ENCODE data around the gene SYTL4. TPM values are rescaled to one million over a fixed set of nuclear protein-coding genes. Genes with fewer than 3 reads are reported as not detected.

Gene SYTL4
- total RNA-seq, 5 donors from 2014 or later (not counting 1 experiment from before 2014, with no cell fraction given), result 0.12 to 0.82 (median 0.29) TPM; not detected in 1

Other genes with a start within 250 kb of the SYTL4 start
- not detected for gene TNMD, start 147.2 kb downstream of the SYTL4 start, total RNA-seq
- 1 to 10 TPM in 4 of 5 donors, under 1 TPM in 1; 0.91 to 2.1 (median 1.6) TPM for gene TSPAN6, start 95.3 kb downstream of the SYTL4 start, total RNA-seq
- under 1 TPM in 1 of 5 donors, not detected in 4; 0.18 TPM for gene SRPX2, start 87.9 kb downstream of the SYTL4 start, total RNA-seq
- 10 to 100 TPM in 4 of 5 donors, 1 to 10 TPM in 1; 9.3 to 17.7 (median 15.0) TPM for gene CSTF2, start 88.3 kb upstream of the SYTL4 start, total RNA-seq
- gene NOX1, start 142.2 kb upstream of the SYTL4 start, total RNA-seq, result not detected
- gene XKRX, start 196.8 kb upstream of the SYTL4 start, total RNA-seq, result 1 to 10 TPM in 4 of 5 donors, under 1 TPM in 1; 0.53 to 4.8 (median 1.8) TPM
- not detected for gene ARL13A, start 237.6 kb upstream of the SYTL4 start, total RNA-seq

Measured in T-cell (primary cell).